GM18868 (cell line): ENCODE results near the gene PVR.
A peak's percentile ranks its signal among the peaks of the same experiment; 100 is the strongest.
"Not testable (repeated sequence)": the region's sequence is repeated elsewhere in the genome, so short reads cannot be mapped to it uniquely, and the experiment has no call there.

Experiments used
- ATAC-seq: cut with Tn5 transposase; IDR thresholded peaks from one replicate; pipeline ENCODE4 v1.9.1; 2021; ENCODE audit warnings: mild to moderate bottlenecking, moderate library complexity; ENCODE audit not compliant: unreplicated experiment

PVR gene

DNA sequence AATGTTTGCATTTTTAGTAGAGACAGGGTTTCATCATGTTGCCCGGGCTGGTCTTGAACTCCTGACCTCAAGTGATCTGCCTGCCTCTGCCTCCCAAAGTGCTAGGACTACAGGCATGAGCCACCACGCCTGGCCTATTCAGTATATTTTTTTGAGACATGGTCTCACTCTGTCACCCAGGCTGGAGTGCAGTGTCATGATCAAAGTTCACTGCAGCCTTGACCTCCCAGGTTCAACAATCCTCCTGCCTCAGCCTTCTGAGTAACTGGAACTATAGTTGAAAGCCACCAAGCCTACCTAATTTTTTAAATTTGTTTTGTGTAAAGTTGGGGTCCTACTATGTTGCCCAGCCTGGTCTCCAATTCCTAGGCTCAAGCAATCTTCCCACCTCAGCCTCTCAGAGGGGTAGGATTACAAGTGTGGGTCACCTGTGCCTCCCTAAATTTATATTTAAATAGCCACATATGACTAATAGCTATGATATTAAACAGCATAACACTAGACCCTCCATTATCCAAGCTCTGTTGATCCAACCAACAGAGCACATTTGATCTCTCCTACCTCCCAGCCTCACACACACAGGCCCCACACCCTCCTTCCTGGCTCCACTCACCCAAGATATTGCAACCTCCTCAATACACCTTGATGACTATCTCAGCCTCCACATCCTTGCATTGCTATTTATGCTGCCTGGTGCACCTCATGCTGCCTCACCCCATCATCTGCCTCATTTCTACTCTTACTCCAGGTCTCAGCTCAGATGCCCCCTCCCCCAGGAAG is 25.5 kb downstream of the PVR start:
- no peak for ATAC-seq

GRCh38 chr19:44670027-44670426 is 26.3 kb downstream of the PVR start:
- not testable (repeated sequence) for ATAC-seq

- ATAC-seq: peak; percentile 43
Measured at GRCh38 chr19:44671400-44671799, 27.7 kb downstream of the PVR start, which contains the start of gene CEACAM19. TSS of gene CEACAM19 (plus strand) at chr19:44671482. CDS start at chr19:44671932, 450 bp downstream.

DNA sequence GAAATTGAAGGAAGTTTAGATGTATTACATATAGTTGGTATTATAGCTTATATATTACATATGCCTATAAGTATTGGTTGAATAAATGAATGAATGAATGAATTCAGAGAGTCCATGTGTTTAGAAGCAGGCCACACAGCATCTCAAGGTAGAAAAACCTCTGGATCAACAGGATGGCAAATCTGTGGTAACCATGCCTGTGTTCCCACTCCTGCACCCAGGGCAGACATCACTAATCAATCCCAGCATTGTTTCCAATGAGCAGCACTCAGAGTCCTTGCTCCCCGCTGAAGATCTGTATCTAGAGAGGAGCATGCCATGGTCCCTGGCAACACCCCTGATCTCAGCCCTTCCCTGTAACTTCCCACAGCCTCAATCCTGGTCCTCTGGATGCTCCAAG is 28.5 kb downstream of the PVR start:
- no peak for ATAC-seq

GRCh38 chr19:44673510-44673909 is 29.8 kb downstream of the PVR start:
- no peak for ATAC-seq

DNA sequence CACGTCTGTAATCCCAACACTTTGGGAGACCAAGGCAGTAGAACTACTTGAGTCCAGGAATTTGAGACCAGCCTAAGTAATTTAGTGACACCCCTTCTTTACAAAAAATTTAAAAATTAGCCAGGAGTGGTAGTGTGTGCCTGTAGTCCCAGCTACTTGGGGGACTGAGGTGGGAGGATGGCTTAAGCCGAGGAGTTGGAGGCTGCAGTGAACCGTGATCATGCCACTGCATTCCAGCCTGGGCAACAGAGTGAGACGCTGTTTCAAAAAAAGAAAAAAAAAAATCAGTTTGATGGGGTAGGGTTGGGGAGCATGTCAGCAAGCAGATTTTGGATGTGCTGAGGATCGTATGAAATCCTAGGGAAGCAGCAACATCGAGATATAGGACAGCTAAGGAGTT is 31.8 kb downstream of the PVR start:
- ATAC-seq: no peak

DNA sequence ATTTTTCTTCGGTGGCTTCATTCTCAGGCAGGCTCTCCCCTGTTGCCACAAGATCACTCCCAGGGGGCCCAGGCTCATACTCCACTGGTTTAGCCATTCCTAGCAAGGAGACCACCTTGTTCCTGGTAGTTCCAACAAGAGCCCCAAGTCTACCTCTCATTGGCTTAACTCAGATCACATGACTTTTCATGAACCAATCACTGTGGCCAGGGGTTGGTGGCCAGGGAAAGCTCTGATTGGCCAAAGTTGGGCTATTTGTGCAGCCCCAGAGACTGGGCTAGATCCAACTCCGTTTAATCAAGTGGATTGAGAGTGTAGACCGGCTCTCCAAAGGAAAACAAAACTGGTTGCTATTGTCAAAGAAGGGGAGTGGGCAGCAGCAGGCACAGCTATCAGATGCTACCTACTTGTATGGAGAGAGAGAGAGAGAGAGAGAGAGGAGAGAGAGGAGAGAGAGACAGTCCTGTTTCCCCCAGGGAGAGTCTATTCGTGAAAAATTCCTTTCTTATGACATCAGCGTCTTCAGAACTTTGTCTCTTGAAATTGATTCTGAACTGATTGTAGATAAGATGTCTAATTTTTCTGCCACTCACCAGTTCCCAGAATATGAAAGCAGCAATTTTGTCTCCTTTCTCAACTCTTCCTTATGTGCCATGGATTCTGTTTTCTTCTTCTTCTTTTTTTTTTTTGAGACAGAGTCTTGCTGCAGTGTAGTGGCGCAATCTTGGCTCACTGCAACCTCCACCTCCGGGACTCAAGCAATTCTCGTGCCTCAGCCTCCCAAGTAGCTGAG is 33.5 kb downstream of the PVR start:
- ATAC-seq: no peak

GRCh38 chr19:44680536-44680935 is 36.8 kb downstream of the PVR start:
- no peak for ATAC-seq

DNA sequence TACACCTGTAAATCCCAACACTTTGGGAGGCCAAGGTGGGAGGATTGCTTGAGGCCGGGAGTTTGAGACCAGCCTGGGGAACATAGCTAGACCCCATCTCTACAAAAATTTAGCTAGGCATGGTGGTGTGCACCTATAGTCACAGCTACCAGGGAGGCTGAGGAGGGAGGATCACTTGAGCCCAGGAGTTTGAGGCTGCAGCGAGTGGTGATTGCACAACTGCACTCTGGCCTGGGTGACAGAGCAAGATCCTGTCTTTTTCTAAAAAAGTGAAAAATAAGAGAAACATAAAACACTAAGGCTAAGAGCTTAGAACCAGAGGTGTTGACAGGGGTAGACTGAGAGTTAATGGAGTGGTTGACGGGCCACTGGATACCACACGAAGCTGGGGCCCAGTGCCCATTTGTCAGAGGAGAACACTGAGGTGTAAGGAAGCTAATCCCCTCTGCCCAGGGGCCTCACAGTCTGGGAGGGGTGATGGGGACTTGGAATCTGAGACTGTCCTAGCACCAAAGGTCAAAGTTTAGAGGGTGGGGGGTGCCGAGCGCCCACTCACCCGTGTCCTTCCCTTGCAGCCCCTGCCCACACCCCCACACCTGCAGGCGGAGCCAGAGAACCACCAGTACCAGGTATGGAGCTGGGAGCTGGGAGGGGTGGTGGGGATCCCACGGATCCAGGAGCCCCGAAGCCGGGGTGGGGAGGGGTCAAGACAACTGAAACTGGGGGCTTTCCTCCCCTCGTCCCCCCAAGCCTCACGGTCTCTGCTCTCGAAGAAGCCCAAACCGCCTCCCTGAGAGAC is 38.5 kb downstream of the PVR start:
- ATAC-seq: no peak

GRCh38 chr19:44682807-44683206 is 39.1 kb downstream of the PVR start:
- ATAC-seq: no peak

DNA sequence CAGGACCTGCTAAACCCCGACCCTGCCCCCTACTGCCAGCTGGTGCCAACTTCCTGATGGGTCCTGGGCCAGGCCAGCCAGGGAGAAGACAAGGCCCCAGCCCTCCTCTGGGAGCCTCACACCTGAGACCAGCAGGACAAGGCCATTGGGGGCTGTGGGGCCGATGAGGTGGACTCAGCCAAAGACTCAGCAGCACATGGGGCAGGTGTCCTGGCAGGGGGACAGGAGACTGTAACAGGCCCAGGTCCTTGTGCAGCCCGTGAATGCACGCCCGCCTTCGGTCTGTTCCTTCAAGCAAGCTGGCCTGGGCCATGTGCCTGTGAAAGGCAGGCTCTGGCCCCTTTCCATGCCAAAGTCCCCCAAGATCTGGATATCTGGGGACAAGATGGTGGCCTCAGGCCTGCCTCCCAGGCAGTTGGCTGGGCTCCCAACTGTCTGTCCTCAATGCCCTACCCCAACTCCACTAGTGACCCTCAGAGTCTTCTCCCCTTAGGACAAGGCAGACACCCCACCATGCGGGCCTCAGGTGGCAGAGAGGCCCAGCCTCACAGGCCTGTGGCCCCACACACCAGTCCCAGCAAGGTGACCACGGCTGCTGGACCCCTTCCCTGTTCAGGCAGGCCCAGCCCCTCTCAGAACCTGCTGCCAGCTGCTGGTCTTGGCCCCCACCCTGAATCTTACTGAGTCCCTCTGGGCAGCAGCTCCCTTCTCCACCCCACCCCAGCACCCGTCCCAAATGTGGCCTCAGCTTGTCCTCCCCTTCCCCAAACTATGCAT is 39.9 kb downstream of the PVR start:
- no peak for ATAC-seq

DNA sequence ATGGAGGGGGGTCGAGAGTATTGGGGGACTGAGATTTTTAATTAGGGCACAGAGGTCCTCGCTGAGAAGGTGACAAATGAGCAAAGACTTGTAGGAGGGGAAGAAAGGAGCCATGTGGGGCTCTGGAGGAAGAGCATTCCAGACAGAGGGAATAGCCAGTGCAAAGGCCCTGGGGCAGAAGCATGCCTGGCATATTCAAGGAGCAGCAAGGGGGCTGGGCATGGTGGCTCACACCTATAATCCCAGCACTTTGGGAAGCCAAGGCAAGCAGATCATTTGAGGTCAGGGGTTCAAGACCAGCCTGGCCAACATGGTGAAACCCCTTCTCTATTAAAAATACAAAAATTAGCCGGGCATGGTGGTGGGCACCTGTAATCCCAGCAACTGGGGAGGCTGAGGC is 40.7 kb downstream of the PVR start:
- not testable (repeated sequence) for ATAC-seq

DNA sequence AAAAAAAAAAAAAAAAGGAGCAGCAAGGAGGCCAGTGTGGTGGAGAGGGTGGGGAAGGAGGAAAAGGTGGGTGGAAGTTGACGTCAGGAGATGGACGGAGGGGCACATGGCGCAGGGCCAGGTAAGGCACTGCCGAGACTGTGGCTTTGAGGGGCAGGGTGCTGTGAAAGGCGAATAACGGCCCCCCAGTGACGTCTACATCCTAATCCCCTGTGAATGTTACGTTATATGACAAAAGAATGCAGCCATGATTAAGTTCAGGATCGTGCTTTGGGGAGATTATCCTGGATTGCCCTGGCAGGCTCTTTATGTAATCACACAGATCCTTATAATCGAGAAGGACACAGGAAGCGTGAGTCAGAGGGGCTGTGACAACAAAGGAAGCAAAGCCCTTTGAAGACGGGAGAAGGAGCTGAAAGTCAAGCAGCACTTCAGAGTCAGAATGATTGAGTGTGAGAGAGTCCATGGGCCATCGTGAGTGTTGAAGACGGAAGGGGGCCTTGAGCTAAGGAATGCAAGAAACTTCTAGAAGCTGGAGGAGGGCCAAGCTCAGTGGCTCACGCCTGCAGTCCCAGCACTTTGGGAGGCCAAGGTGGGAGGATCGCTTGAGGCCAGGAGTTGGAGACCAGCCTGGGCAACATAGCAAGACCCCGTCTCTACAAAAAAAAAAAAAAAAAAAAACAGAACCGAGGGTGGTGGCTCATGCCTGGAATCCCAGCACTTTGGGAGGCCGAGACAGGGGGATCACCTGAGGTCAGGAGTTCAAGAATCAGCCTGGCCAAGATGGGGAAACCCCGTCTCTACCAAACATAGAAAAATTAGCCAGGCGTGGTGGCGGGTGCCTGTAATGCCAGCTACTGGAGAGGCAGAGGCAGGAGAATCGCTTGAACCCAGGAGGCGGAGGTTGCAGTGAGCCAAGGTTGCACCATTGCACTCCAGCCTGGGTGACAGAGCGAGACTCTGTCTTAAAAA is 41.5 kb downstream of the PVR start:
- ATAC-seq: no peak

DNA sequence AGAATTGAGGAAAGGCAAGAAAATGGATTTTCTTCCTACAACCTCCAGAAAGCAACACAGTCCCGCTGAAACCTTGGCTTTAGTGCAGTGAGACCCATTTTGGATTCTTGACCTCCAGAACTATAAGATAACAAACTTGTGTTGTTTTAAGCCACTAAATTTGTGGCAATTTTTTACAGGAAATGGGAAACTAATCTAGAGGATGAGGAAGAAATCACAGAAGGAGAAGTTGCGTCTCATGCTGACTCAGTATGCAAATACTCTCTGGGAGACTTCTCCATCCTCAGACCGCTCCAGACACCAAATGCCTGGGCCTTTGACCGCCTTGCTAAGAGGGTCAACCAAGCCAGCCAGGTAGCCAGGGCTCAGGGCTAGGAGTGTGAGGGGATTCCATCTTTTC is 42.2 kb downstream of the PVR start:
- no peak for ATAC-seq

DNA sequence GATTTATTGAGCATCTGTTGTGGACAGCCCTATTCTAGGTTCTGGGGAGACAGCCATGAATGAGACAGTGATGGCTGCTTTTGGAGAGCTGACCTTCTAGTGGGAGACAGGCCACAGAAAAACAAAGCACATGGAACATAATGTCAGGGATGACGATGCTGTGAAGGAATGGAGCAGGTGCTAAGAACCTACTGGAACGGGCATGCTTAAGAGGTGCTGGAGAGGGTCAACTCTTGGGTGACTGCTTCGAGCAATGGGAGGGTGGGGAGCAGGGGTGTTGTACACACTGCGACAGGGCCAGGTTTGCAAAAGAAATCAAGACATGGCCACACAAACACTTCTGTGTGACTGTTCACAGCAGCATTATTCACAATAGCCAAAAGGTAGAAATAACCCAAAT is 43.2 kb downstream of the PVR start:
- no peak for ATAC-seq

GRCh38 chr19:44687888-44688287 is 44.2 kb downstream of the PVR start:
- ATAC-seq: no peak

GRCh38 chr19:44689290-44690130 is 45.8 kb downstream of the PVR start:
- no peak for ATAC-seq

DNA sequence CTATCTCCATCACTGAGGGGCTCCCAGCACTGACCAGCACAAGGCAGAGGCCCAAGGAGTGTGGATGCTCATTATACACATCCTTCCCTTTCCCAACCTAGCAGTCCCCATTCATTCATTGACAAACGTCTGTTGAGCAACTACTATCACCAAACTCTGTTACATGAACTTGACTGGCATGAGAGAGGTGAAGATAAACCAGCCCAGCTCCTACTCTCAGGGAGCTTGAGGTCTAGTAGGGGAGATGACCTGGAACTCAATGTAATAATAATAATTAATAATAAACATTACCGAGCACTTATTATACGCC is 46.4 kb downstream of the PVR start:
- ATAC-seq: no peak

- ATAC-seq: no peak
Measured at GRCh38 chr19:44692379-44692721, 48.6 kb downstream of the PVR start.
